Left lung (tissue), 10 donors: ENCODE results near the gene MED27. TPM values are rescaled to one million over a fixed set of nuclear protein-coding genes. Genes with fewer than 3 reads are reported as not detected.

Source experiments
- ATAC-seq: fragments of 200-7000 bp; cut with Tn5 transposase; one replicate; pipeline ENCODE4 v1.9.1; 2020; ENCODE audit warnings: moderate library complexity
- DNase-seq, 4 donors: peaks; one replicate each; pipeline ENCODE4 v3.0.0-alpha.2; 2013 to 2020
- H3K27ac ChIP-seq, 2 donors: fragments of 200-600 bp; sonication (generic) in 1 of 2; one replicate each; pipeline versions ENCODE4 v1.5.0 to v1.8.0; 2020 to 2021
- H3K27me3 ChIP-seq, 2 donors: fragments of 200-600 bp; sonication (generic) in 1 of 2; one replicate each; pipeline versions ENCODE4 v1.5.0 to v1.8.0; 2020 to 2021
- H3K36me3 ChIP-seq, 2 donors: fragments of 200-600 bp; sonication (generic) in 1 of 2; one replicate each; pipeline versions ENCODE4 v1.5.0 to v1.8.0; 2020 to 2021
- H3K4me1 ChIP-seq, 2 donors: fragments of 200-600 bp; one replicate each; pipeline ENCODE4 v1.8.0; 2021
- H3K4me3 ChIP-seq, 2 donors: fragments of 200-600 bp; sonication (generic) in 1 of 2; one replicate each; pipeline versions ENCODE4 v1.5.0 to v1.8.0; 2020 to 2021; ENCODE audit warnings: mild to moderate bottlenecking in 1 of 2
- H3K9me3 ChIP-seq, 2 donors: fragments of 200-600 bp; sonication (generic) in 1 of 2; one replicate each; pipeline versions ENCODE4 v1.5.0 to v1.8.0; 2020 to 2021
- intact Hi-C, 2 donors: fragments of 100-400 bp; cut with DNase I; formaldehyde crosslinking; loops; one replicate each; pipeline versions ENCODE4 v1.11.2 to v1.14.2; 2022
- polyA plus RNA-seq, 6 donors: library from polyadenylated mRNA; unstranded; fragments of 120-200 nt; gene quantifications; one replicate each; pipeline ENCODE4 v1.2.1, GENCODE V29; 2013; ENCODE audit not compliant: insufficient read length in 6 of 6
- total RNA-seq, 2 donors: library from RNA; stranded (reverse); fragmentation: NEBNext Ultra II Directional; extraction: Animal tissue kit (Norgen Biotek cat#: 25700); gene quantifications; one replicate each; pipeline ENCODE4 v1.2.1, GENCODE V29; 2021
- TF ChIP-seq, protein P1 (sequence below), 2 donors: fragments of 200-600 bp; sonication (generic) in 1 of 2; IDR thresholded peaks; one replicate each; pipeline versions ENCODE4 v1.5.0 to v1.8.0; 2021; ENCODE audit warnings: antibody characterized with exemption in 2 of 2
- donor health status: DM: no; HTN: yes; CAD: no.
- donor health status: DM: no; HTN: no; CAD: no.

Gene MED27
- total and polyA plus RNA-seq, 8 donors: 12.5 to 18.6 (median 16.7) TPM

DNA sequence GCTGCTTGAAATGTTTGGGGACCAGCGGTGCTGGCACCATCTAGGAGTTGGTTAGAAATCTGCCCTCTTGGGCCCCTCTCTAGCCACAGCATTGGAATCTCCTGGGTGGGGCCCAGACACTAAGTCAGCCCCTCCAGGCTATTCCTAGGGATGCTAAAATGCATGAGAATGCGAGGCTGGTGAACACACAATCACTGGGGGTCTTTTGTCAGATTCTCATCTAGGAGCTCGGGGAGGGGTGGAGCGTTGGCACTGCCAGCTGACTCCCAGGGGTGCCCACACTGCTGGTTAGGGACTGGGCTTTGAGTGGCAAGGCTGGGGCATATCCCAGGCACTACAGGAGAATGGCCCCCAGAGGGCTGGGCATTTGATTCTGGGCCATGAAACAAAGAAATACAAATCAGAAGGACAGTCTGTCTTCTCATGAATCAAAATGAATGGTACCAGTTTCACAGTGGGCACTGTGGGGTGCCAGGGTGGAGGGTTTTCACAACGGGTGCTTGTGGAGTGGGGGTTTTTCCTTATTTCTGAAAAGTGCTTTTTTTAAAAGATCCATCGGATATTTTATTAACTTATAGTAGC is 212.0 kb downstream of the MED27 start:
- no peak overlapping the region for H3K27ac ChIP-seq
- intact Hi-C loops: no loop called here

DNA sequence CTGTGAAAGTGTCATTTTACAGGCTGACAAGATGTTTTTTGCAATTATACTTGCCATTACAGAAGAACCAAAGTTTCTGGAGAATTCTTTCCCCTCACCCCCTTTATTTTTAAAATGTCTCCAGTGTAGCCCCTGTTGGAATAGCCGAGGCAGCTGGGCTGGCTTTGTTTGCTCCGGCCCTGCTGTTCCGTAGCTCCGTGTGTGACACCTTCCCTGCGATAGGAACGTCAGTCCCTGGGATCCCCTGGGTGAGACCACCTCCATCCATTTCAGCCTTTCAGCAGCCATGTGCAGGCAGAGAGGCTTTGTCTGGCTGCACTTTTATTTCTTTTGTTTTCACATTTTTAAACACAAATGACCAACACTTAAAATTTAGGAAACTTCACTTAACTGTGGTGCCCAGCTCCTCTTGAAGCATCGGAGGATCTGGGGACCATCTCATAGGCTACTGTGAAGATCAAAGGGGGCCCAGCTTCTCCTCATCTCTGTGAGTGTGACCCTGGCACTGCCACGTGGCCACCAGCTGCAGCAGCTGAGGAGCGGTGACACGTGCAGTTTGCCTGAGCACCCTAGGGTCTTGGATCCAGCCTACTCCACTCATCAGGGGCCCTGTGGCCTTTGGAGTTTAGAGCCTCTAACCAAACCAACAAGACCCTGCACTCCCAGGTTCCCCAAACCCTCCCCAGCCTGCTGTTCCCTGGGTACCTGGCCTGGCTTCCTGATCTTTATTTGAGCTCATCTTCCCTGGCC is 214.0 kb downstream of the MED27 start:
- Histone ChIP-seq H3K4me3 (no peak overlapping the region), H3K27me3 (no peaks in the 10 kb centered on the region), H3K36me3 (peaks cover 0 to 26% of the 10 kb centered on the region in 2 donors), H3K9me3 (no peaks in the 10 kb centered on the region), H3K27ac (no peak overlapping the region), H3K4me1 (no peaks in the 10 kb centered on the region)
- TF ChIP-seq, protein P1, sequence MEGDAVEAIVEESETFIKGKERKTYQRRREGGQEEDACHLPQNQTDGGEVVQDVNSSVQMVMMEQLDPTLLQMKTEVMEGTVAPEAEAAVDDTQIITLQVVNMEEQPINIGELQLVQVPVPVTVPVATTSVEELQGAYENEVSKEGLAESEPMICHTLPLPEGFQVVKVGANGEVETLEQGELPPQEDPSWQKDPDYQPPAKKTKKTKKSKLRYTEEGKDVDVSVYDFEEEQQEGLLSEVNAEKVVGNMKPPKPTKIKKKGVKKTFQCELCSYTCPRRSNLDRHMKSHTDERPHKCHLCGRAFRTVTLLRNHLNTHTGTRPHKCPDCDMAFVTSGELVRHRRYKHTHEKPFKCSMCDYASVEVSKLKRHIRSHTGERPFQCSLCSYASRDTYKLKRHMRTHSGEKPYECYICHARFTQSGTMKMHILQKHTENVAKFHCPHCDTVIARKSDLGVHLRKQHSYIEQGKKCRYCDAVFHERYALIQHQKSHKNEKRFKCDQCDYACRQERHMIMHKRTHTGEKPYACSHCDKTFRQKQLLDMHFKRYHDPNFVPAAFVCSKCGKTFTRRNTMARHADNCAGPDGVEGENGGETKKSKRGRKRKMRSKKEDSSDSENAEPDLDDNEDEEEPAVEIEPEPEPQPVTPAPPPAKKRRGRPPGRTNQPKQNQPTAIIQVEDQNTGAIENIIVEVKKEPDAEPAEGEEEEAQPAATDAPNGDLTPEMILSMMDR (IDR thresholded peaks at IDR 0.05): no peak
- intact Hi-C loops: no loop called here
- ATAC-seq: no peak
- DNase-seq: peak in 1 of 4 donors; percentile 43

More for the DNA sequence above, 212.0 kb downstream of the MED27 start:
- DNase-seq (peak in 1 of 4 donors; percentile 10), ATAC-seq (no peak)
- TF ChIP-seq, protein P1 (IDR thresholded peaks at IDR 0.05): no peak
- Histone ChIP-seq H3K9me3 (no peaks in the 10 kb centered on the region), H3K4me3 (no peak overlapping the region), H3K27me3 (no peaks in the 10 kb centered on the region), H3K36me3 (peaks cover 0 to 9% of the 10 kb centered on the region in 2 donors), H3K4me1 (no peaks in the 10 kb centered on the region)

DNA sequence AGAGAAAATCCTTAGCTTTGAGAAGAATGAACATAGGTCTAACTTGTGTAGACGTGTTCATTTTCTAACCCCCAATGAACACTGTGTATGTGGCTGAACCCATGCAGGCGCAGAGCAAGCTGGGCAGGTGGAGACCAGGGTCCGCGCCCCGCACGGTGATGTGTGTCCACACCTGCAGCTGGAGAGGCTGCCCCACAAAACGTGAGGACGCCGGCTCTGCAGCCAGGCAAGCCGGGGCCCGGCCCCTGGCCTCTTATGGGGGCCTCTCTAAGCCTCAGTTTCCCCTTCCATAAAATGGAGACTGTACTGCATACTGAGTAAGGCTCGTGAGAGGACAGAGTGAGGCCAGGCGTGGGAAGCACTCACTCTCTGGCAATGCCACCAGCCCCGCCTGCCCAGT is 215.1 kb downstream of the MED27 start:
- TF ChIP-seq, protein P1 (IDR thresholded peaks at IDR 0.05): no peak
- no peak overlapping the region for H3K4me3 ChIP-seq
- no peaks in the 10 kb centered on the region for H3K4me1 ChIP-seq
- DNase-seq (peak in 1 of 4 donors; percentile 78), ATAC-seq (no peak)
- peaks cover 0 to 37% of the 10 kb centered on the region in 2 donors for H3K36me3 ChIP-seq
- H3K27me3 ChIP-seq: no peaks in the 10 kb centered on the region
- H3K27ac ChIP-seq: no peak overlapping the region
- intact Hi-C loops: no loop called here
- no peaks in the 10 kb centered on the region for H3K9me3 ChIP-seq

DNA sequence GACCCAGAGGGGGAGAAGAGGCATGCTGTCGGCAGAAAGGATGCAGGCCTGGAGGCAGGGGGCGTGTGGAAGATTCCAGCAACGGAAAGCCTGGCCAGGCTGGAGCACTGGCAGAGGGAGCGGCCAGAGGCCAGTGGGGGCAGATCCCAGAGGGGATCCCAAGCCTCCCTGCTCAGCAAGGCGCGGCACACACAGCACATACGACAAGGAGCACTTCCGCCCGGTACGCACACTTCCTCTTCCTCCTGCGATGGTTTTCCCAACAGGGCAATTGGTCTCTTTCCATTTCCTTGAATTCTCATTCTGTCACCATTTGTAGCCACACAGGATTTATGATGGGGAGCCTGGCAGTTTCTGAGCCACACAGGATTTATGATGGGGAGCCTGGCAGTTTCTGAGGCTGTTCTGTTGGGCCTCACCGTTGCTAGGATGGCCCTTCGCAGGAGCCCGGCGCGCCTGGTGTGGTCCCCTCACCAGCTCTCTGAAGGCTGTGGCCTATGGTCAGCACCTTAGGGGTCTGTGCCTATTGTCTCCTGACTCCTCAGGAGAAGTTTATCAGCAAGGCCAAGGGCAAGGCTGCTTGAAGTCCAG is 216.3 kb downstream of the MED27 start:
- no peak overlapping the region for H3K4me3 ChIP-seq
- TF ChIP-seq, protein P1 (IDR thresholded peaks at IDR 0.05): no peak
- H3K27me3 ChIP-seq: no peaks in the 10 kb centered on the region
- no peaks in the 10 kb centered on the region for H3K9me3 ChIP-seq
- ATAC-seq (no peak), DNase-seq (peak in 1 of 4 donors; percentile 51)
- H3K36me3 ChIP-seq: peaks cover 0 to 42% of the 10 kb centered on the region in 2 donors
- H3K4me1 ChIP-seq: no peaks in the 10 kb centered on the region
- H3K27ac ChIP-seq: no peak overlapping the region
- intact Hi-C loops: no loop called here

DNA sequence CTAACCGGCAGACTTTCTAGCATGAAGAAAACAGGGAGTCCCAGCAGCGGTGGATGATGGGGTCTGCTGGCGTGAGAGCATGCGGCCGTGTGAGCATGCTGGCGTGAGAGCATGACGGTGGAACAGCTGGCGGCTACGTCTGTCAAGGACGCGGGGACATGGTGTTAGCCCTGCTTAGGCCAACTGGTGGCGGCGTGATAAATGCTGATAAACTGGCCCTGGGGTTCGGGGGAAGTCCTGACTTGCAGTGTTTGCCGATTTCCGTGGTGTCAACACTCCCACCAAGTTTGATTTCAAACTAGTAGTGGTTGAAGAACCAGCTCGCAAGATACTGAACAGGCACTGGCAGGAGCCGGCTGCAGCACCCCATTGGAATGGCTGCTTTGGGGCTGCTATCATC is 217.4 kb downstream of the MED27 start:
- intact Hi-C loops: no loop called here
- Histone ChIP-seq H3K36me3 (peaks cover 0 to 42% of the 10 kb centered on the region in 2 donors), H3K4me3 (no peak overlapping the region), H3K4me1 (no peaks in the 10 kb centered on the region), H3K27ac (no peak overlapping the region), H3K27me3 (no peaks in the 10 kb centered on the region), H3K9me3 (no peaks in the 10 kb centered on the region)
- TF ChIP-seq, protein P1 (IDR thresholded peaks at IDR 0.05): no peak
- no peak for ATAC-seq
- peak in 1 of 4 donors; percentile 54 for DNase-seq
